HepG2 (cell line): ENCODE results near the gene NHP2. TPM values are rescaled to one million over a fixed set of nuclear protein-coding genes. Genes with fewer than 3 reads are reported as not detected.
A peak's percentile ranks its signal among the peaks of the same experiment; 100 is the strongest.

Experiments used
- ATAC-seq: fragments of 200-7000 bp; cut with Tn5 transposase; 3 replicates; pipeline ENCODE4 v1.9.1; 2020; ENCODE audit warnings: mild to moderate bottlenecking, moderate library complexity
- BruUV-seq: library from RNA; stranded (reverse); fragments of 400-500 nt; replicated peaks from 2 replicates; lab custom pipeline; 2021; lab: Mats Ljungman, UMichigan
- CTCF ChIA-PET: fragments of 300-600 bp; formaldehyde crosslinking; extraction: SDS; loops from one replicate; lab custom pipeline; 2021; ENCODE audit warnings: low total read pairs, inconsistent platforms, low intra/inter-chr PET ratio; lab: Yijun Ruan, JAX
- POLR2A ChIA-PET: fragments of 350-600 bp; sonication (Branson Sonifier 250); formaldehyde crosslinking; loops from one replicate; lab custom pipeline; 2020; ENCODE audit warnings: antibody characterized with exemption, inconsistent platforms; lab: Yijun Ruan, JAX
- DNase-seq: peaks from one replicate; pipeline ENCODE4 v3.0.0-alpha.2; 2015; ENCODE audit warnings: low spot score
- FAIRE-seq: peaks from 3 replicates; lab custom pipeline; 2011; peaks lifted over from hg19 to GRCh38; lab: Jason Lieb, UNC
- H2AFZ ChIP-seq: one replicate; pipeline ENCODE4 v1.6.1; 2011; ENCODE audit warnings: low read length, inconsistent platforms
- H3K27ac ChIP-seq: fragments of 300-600 bp; 3 replicates; pipeline ENCODE4 v1.8.0; 2011; ENCODE audit warnings: mixed run types, mild to moderate bottlenecking, mixed read lengths, low read length, inconsistent platforms; ENCODE audit not compliant: insufficient read depth; ENCODE audit errors: extremely low read length
- H3K27me3 ChIP-seq, 2 experiments: fragments of 200-600 bp in 1 of 2; 2 replicates in 1 of 2; 3 replicates in 1 of 2; pipeline versions ENCODE4 v1.6.0 to v1.8.0; 2011; ENCODE audit warnings: low read length in 2 of 2, mild to moderate bottlenecking in 2 of 2, moderate library complexity in 2 of 2, inconsistent platforms in 1 of 2; ENCODE audit not compliant: insufficient read depth in 2 of 2, control insufficient read depth in 1 of 2
- H3K36me3 ChIP-seq, 2 experiments: fragments of 200-600 bp in 1 of 2; replicated peaks in 1 of 2; 2 replicates in 1 of 2; 3 replicates in 1 of 2; pipeline versions ENCODE4 v1.5.1 to v1.8.0; 2011; ENCODE audit warnings: low read length in 2 of 2, inconsistent platforms in 1 of 2; ENCODE audit not compliant: insufficient read depth in 2 of 2, control insufficient read depth in 1 of 2
- H3K4me1 ChIP-seq: 2 replicates; pipeline ENCODE4 v1.5.1; 2012; ENCODE audit warnings: low read length, inconsistent platforms; ENCODE audit not compliant: insufficient read depth
- H3K4me2 ChIP-seq: 2 replicates; pipeline ENCODE4 v1.6.0; 2011; ENCODE audit warnings: low read depth, low read length, inconsistent platforms
- H3K4me3 ChIP-seq, 3 experiments: fragments of 200-600 bp in 1 of 3; sonication (generic), shearing (Covaris generic) in 1 of 3; replicated peaks in 1 of 3; 2 replicates each; pipeline ENCODE4 v1.5.1; 2011 to 2016; ENCODE audit warnings: low read length in 3 of 3, inconsistent platforms in 2 of 3, low read depth in 2 of 3, mild to moderate bottlenecking in 2 of 3, control low read depth in 1 of 3, mixed read lengths in 1 of 3; ENCODE audit not compliant: insufficient read depth in 1 of 3
- H3K79me2 ChIP-seq: one replicate; pipeline ENCODE4 v1.6.1; 2011; ENCODE audit warnings: low read length, inconsistent platforms; ENCODE audit not compliant: insufficient read depth
- H3K9ac ChIP-seq: 2 replicates; pipeline ENCODE4 v1.6.0; 2011; ENCODE audit warnings: mild to moderate bottlenecking, low read depth, low read length, inconsistent platforms; ENCODE audit not compliant: insufficient read depth
- H3K9me3 ChIP-seq: 2 replicates; pipeline ENCODE4 v1.5.1; 2012; ENCODE audit warnings: mild to moderate bottlenecking, low read length
- H4K20me1 ChIP-seq: 2 replicates; pipeline ENCODE4 v1.6.0; 2011; ENCODE audit warnings: inconsistent platforms, mild to moderate bottlenecking, low read length, moderate library complexity; ENCODE audit not compliant: insufficient read depth
- AGO2 ChIP-seq: fragments of 200-400 bp; formaldehyde crosslinking; optimal IDR thresholded peaks from 2 replicates; pipeline ENCODE3; 2017; ENCODE audit warnings: mild to moderate bottlenecking, low read depth, low read length, moderate library complexity
- HOXD1 ChIP-seq: sonication (generic); formaldehyde crosslinking; IDR thresholded peaks from 2 replicates; pipeline ENCODE4 v1.5.0; 2020; ENCODE audit warnings: missing genetic modification reagents
- IKZF4 ChIP-seq: sonication (generic); formaldehyde crosslinking; IDR thresholded peaks from 2 replicates; pipeline ENCODE4 v1.5.1; 2020; ENCODE audit warnings: borderline replicate concordance, mild to moderate bottlenecking, low read depth, missing genetic modification reagents; ENCODE audit errors: not compliant biosample characterization
- KMT2B ChIP-seq: IDR thresholded peaks from 2 replicates; pipeline ENCODE4 v1.6.1; 2016; ENCODE audit warnings: missing genetic modification reagents, missing compliant biosample characterization
- MED1 ChIP-seq: sonication (generic); formaldehyde crosslinking; IDR thresholded peaks from 2 replicates; pipeline ENCODE4 v1.4.0; 2020; ENCODE audit warnings: missing genetic modification reagents
- RBFOX2 ChIP-seq: fragments of 200-400 bp; formaldehyde crosslinking; IDR thresholded peaks from 2 replicates; pipeline ENCODE4 v1.6.1; 2017; ENCODE audit warnings: low read depth, mild to moderate bottlenecking, low read length
- TERF1 ChIP-seq: sonication (generic); formaldehyde crosslinking; IDR thresholded peaks from 2 replicates; pipeline ENCODE4 v1.8.0; 2022; ENCODE audit warnings: mild to moderate bottlenecking, missing genetic modification reagents, moderate library complexity
- XBP1 ChIP-seq: sonication (generic); formaldehyde crosslinking; IDR thresholded peaks from 2 replicates; pipeline ENCODE4 v1.5.0; 2020; ENCODE audit warnings: missing genetic modification reagents
- ZBTB46 ChIP-seq: sonication (generic); formaldehyde crosslinking; IDR thresholded peaks from 2 replicates; pipeline ENCODE4 v1.4.0; 2020; ENCODE audit warnings: mild to moderate bottlenecking, missing genetic modification reagents, borderline replicate concordance
- ZNF263 ChIP-seq: sonication (generic); formaldehyde crosslinking; IDR thresholded peaks from 2 replicates; pipeline ENCODE4 v1.4.0; 2020; ENCODE audit warnings: missing genetic modification reagents
- ZNF33A ChIP-seq: sonication (generic); formaldehyde crosslinking; IDR thresholded peaks from 2 replicates; pipeline ENCODE4 v1.5.1; 2020; ENCODE audit warnings: missing genetic modification reagents, mild to moderate bottlenecking, moderate library complexity, borderline replicate concordance
- ZNF775 ChIP-seq: sonication (generic); formaldehyde crosslinking; IDR thresholded peaks from 2 replicates; pipeline ENCODE4 v1.4.0; 2020; ENCODE audit warnings: missing genetic modification reagents, mild to moderate bottlenecking, moderate library complexity, borderline replicate concordance
- WGBS: methylation state at CpG from one replicate; pipeline ENCODE4 v1.1.6; 2017; ENCODE audit warnings: low lambda C conversion rate; 5-methylcytosine and 5-hydroxymethylcytosine counted together
- in situ Hi-C: cut with HindIII; loops from 2 replicates; pipeline ENCODE4 v1.10.0; 2017; ENCODE audit warnings: low pct_unique_long_range_greater_than_20kb; ENCODE audit not compliant: extremely low pct_ligation_motif_present
- intact Hi-C: fragments of 100-400 bp; cut with micrococcal nuclease; formaldehyde crosslinking; loops from one replicate; pipeline ENCODE4 v1.10.0; 2022; ENCODE audit not compliant: unreplicated experiment
- polyA plus RNA-seq, 8 experiments: library from polyadenylated mRNA; depleted of rRNA in 3 of 8; stranded (reverse) in 7 of 8; unstranded in 1 of 8; fragments of >200 nt; fragmentation: Illumina TruSeq in 4 of 8; extraction: Trizol in 4 of 8; gene quantifications; 2 replicates each; pipeline versions ENCODE4 v1.2.1 to v1.2.3, GENCODE V29; 2011 to 2016; ENCODE audit warnings: low read depth in 4 of 8, missing spikeins in 1 of 8, mixed read lengths in 1 of 8; ENCODE audit not compliant: insufficient read depth in 1 of 8
- total RNA-seq, 5 experiments: library from RNA; depleted of rRNA; stranded (reverse); fragments of >200 nt; fragmentation: Illumina TruSeq; extraction: Trizol; gene quantifications; 2 replicates each; pipeline ENCODE4 v1.2.3, GENCODE V29; 2016; ENCODE audit warnings: low read depth in 1 of 5

NHP2 gene
- total and polyA plus RNA-seq, 2 of the 13 experiments (the other 11 are each of a cell fraction or from before 2014, with no cell fraction given), result 56.2 to 96.1 TPM

GRCh38 chr5:178145965-178146820, 7.5 kb downstream of the NHP2 start (continued):
- TF ChIP-seq ZNF33A (CRISPR knock-in tag) (no peak), ZNF263 (CRISPR knock-in tag) (no peak), KMT2B (CRISPR knock-in tag) (no peak), TERF1 (CRISPR knock-in tag) (no peak), XBP1 (CRISPR knock-in tag) (no peak), ZNF775 (CRISPR knock-in tag) (no peak), HOXD1 (CRISPR knock-in tag) (no peak), RBFOX2 (no peak), MED1 (CRISPR knock-in tag) (no peak), IKZF4 (no peak), AGO2 (peak; percentile 72)

GRCh38 chr5:178143901-178144300, 9.8 kb downstream of the NHP2 start:
- H3K36me3 ChIP-seq, result peaks cover 27 to 52% of the 10 kb centered on the region in 2 experiments
- intact Hi-C loops (no loop called here), in situ Hi-C loops (no loop called here)
- no peak overlapping the region for H3K27ac ChIP-seq
- H4K20me1 ChIP-seq, result peaks cover 3% of the 10 kb centered on the region; the same call in 1 of the 2 replicates
- DNase-seq, result no peak
- ChIA-PET CTCF (interaction anchor here (2.8 kb wide), 1 partner anchor 68 kb away, joined by 38 read pairs; no protein-coding TSS in a partner anchor), POLR2A (no interaction called here)
- no peaks in the 10 kb centered on the region for H3K4me1 ChIP-seq
- TF ChIP-seq ZBTB46 (CRISPR knock-in tag), result no peak
- peak; percentile 51 for TF ChIP-seq AGO2
- H2AFZ ChIP-seq, result no peak overlapping the region
- no peaks in the 10 kb centered on the region for H3K79me2 ChIP-seq
- FAIRE-seq, result no peak
- no peak overlapping the region for H3K9ac ChIP-seq
- no peaks in the 10 kb centered on the region for H3K9me3 ChIP-seq
- no peak overlapping the region for H3K4me2 ChIP-seq
- no peak overlapping the region for H3K4me3 ChIP-seq
- 95% methylated on average over 8 of the region's 10 CpGs for WGBS
- no peaks in the 10 kb centered on the region for H3K27me3 ChIP-seq
- ATAC-seq, result no peak
- BruUV-seq, result no TSS peak
